Transverse colon (tissue), 4 donors: ENCODE results near the gene AMER3.

ENCODE experiments used
- CTCF ChIP-seq, 5 experiments: fragments of 200-600 bp in 3 of 5; fragments of 450-650 bp in 2 of 5; sonication (generic) in 3 of 5; IDR thresholded peaks; 1 replicate in 2 of 5; 2 replicates in 3 of 5; pipeline ENCODE4 v1.5.1; 2016 to 2017; ENCODE audit warnings: antibody characterized with exemption in 5 of 5, inconsistent platforms in 3 of 5, mild to moderate bottlenecking in 2 of 5, moderate library complexity in 1 of 5
- POLR2AphosphoS5 ChIP-seq, 3 donors: sonication (generic); formaldehyde crosslinking; IDR thresholded peaks; one replicate each; pipeline ENCODE4 v1.6.1; 2016; ENCODE audit warnings: antibody characterized with exemption in 3 of 3

DNA sequence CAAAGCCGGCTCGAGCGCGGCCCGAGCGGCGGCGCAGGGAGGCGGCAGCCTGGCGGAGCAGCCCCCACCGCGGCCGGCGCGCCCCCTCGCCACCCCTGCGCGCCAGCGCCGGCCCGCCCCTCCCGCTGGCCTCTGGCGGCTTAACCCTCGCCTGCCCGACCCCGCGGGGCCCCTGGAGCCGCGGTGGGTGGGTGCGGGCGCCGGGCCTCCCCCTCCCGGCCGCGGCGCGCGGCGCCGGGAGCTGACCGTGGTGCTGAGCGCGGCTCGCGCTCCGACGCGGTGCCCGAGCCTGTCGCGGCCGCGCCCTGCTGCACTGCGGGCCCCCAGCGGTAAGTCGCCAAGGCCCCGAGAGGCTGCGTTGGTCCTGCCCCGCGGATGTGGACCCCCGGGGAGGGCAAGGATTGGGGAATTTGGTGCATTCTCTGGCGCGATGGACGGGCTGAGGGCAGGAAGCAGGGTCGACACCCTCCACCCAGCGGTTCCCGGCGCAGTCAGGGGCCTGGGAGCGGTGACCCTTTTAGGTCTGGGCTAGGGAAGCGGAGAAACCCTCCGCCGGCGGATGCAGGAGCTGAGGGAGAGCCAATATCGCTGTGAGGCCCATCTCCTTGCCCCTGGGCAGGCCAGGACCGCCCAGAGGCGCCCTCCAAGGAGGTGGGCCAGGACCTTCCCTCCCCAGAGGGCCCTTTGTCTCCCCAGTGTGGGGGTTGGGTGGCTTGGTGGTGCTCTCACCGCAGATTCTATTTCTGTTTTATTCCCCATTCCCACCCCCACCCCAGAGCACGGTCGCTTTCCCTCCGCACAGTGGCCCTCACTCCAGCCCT, 923 bp downstream of the AMER3 start:
- TF ChIP-seq CTCF (IDR thresholded peaks at IDR 0.05) (no peak), POLR2AphosphoS5 (IDR thresholded peaks at IDR 0.05) (no peak)
